ENCODE measurements around the gene FRMD4A.

FRMD4A gene

DNA sequence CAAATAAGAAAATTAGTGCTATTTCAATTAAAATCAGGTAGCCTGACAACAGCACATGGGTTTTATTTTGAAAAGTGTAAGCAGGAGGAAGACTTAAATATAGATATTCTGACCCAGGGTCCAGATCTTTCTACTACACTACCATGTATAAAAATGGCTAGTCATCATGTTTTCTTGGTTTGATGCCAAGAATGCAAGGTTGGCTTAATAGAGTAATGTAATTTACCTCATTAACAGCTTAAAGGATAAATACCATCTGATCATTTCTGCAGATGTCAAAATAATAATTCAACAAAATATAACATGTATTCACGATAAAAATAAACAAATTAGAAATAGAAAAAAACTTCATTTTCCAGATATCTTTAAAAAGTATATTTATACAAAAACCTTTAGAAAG, 39.4 kb downstream of the FRMD4A start:
- Histone ChIP-seq H3K4me1 (ENCODE audit: insufficient read depth, low read length) (no peaks in the 10 kb centered on the region), H3K36me3 (ENCODE audit: insufficient read depth, low read length) (no peaks in the 10 kb centered on the region), H3K9me3 (ENCODE audit: insufficient read depth, low read depth, low read length) (peaks cover 35% of the 10 kb centered on the region), H3K27me3 (ENCODE audit: insufficient read depth, low read length) (no peaks in the 10 kb centered on the region), H3K4me3 (ENCODE audit: low read length) (no peak overlapping the region), H3K27ac (ENCODE audit: low read depth, low read length) (no peak overlapping the region), H3K9ac (ENCODE audit: low read depth, low read length) (no peak overlapping the region)
- WGBS = no CpG with 5 or more reads among the region's 1 CpG

DNA sequence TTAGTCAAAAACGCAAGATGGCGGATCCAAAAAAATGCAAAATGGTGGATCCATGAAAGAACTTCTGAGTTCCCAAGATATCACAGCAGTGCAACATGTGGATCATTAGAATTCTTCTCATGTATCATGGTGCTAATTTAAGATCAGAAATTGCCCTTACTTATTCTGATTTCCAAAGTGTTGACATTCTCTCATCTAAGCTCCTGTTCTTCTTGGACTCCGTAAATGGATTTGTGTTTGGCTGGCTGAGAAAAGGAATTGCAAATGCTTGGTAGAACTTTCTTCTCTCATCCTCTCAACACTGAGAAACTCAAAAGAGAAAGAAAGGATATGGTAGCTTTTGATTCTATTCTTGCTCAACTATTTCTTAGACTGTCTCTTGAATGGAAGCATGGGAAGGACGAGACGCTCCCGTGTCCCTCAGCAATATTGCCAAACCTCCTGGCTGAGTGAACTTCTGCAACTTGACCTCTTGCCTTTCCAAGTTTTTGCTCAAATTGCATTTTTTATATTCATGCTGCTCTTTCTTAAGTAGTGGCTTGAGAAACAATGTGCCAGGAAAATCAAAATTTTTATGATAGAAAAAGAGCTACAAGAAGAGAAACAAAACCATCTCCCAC, 44.7 kb downstream of the FRMD4A start:
- Histone ChIP-seq H3K4me3 (ENCODE audit: low read length) (no peak overlapping the region), H3K27ac (ENCODE audit: low read depth, low read length) (no peak overlapping the region), H3K9ac (ENCODE audit: low read depth, low read length) (no peak overlapping the region), H3K9me3 (ENCODE audit: insufficient read depth, low read depth, low read length) (peaks cover 21% of the 10 kb centered on the region), H3K4me1 (ENCODE audit: insufficient read depth, low read length) (no peaks in the 10 kb centered on the region), H3K36me3 (ENCODE audit: insufficient read depth, low read length) (no peaks in the 10 kb centered on the region), H3K27me3 (ENCODE audit: insufficient read depth, low read length) (no peaks in the 10 kb centered on the region)
- 92% methylated on average over 5 of the region's 6 CpGs for WGBS

DNA sequence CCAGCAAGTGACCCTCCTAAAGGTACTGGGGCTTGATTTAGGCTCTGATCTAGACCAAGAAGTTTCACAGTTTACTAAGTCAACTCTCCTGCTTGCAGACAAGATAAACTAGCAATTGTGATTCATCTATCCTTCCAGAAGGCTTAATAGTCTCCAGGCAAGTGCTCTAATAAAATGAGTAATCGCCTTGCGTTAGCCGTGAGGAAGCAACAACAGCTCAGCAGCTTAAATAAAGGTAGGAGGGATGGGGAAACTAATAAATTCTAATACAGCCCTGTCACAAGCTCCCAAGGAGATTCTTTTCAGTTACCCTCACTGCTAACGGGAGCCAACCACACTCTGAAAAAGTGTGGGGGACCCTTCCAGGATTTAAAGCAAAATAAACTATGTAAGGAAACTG, 48.4 kb downstream of the FRMD4A start:
- H3K9me3 ChIP-seq (ENCODE audit: insufficient read depth, low read depth, low read length) = peaks cover 9% of the 10 kb centered on the region; the same call in 1 of the 2 replicates
- WGBS = 90% methylated on average over 4 of the region's 4 CpGs
- H3K9ac ChIP-seq (ENCODE audit: low read depth, low read length) = no peak overlapping the region
- no peak overlapping the region for H3K27ac ChIP-seq (ENCODE audit: low read depth, low read length)
- no peaks in the 10 kb centered on the region for H3K27me3 ChIP-seq (ENCODE audit: insufficient read depth, low read length)
- H3K36me3 ChIP-seq (ENCODE audit: insufficient read depth, low read length) = no peaks in the 10 kb centered on the region
- H3K4me3 ChIP-seq (ENCODE audit: low read length) = no peak overlapping the region
- no peaks in the 10 kb centered on the region for H3K4me1 ChIP-seq (ENCODE audit: insufficient read depth, low read length)

DNA sequence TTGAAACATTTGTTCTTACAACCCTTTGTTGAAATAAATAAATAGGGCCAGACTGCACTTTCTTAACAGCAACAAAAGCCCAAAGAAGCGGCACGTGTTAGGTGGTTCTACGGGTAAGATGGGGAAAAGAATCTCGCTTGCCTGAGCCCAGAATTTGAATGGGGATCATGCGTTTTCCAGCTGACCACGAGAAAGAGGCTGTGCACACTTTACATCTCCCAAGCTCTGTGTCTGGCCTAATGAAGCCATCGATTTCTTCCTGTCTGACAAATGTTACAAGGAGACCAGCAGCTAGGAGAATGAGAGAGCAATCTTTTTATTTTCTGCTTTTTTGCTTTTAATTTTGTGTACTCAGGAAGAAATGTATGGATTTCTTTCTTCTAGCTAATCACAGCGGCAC, 52.2 kb downstream of the FRMD4A start:
- Histone ChIP-seq H3K4me3 (ENCODE audit: low read length) (no peak overlapping the region), H3K9me3 (ENCODE audit: insufficient read depth, low read depth, low read length) (no peaks in the 10 kb centered on the region), H3K4me1 (ENCODE audit: insufficient read depth, low read length) (no peaks in the 10 kb centered on the region), H3K9ac (ENCODE audit: low read depth, low read length) (no peak overlapping the region), H3K27ac (ENCODE audit: low read depth, low read length) (no peak overlapping the region), H3K36me3 (ENCODE audit: insufficient read depth, low read length) (no peaks in the 10 kb centered on the region), H3K27me3 (ENCODE audit: insufficient read depth, low read length) (no peaks in the 10 kb centered on the region)
- WGBS = 93% methylated on average over 8 of the region's 8 CpGs

DNA sequence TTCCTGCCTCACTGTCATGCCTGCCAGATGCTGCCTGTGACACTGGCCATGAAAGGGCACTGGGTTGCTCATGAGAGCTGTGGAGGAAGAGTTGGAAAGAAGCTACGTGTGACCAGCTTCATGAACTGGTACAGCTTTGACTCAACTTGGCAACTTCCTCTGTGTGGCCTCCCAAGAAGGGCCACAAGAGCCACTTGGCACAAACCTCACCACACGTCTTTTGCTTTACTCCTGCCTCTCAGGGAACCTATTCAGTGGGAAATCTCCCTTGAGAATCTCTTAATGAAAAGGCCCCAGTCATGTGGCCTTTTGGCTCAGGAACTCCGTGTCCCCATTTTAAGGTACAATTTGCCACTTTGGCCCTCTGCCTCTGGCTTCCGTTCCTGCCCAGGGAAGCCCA, 54.5 kb downstream of the FRMD4A start:
- H3K27ac ChIP-seq (ENCODE audit: low read depth, low read length) = no peak overlapping the region
- no peak overlapping the region for H3K4me3 ChIP-seq (ENCODE audit: low read length)
- H3K9ac ChIP-seq (ENCODE audit: low read depth, low read length) = no peak overlapping the region
- H3K27me3 ChIP-seq (ENCODE audit: insufficient read depth, low read length) = no peaks in the 10 kb centered on the region
- no peaks in the 10 kb centered on the region for H3K36me3 ChIP-seq (ENCODE audit: insufficient read depth, low read length)
- no peaks in the 10 kb centered on the region for H3K9me3 ChIP-seq (ENCODE audit: insufficient read depth, low read depth, low read length)
- WGBS = 89% methylated on average over 4 of the region's 4 CpGs
- H3K4me1 ChIP-seq (ENCODE audit: insufficient read depth, low read length) = no peaks in the 10 kb centered on the region

DNA sequence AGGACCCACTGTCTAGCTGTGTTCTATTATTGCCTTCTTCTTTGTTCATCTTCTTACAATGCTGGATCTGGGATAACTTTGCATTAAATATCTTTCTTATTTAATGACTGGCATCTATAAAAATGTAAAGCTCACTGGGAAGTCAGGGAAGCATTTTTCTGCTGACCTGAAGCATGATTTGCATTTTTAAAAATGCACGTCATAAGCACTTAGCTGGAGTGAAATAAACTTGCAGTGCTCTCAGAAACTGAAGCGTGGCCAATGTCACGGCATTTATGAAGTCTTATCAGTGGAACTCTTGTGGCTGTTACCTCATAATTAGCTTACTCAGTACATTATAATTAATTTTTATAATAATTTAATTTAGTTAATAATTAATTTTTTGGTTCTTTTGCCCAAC, 59.1 kb downstream of the FRMD4A start:
- Histone ChIP-seq H3K9ac (ENCODE audit: low read depth, low read length) (no peak overlapping the region), H3K9me3 (ENCODE audit: insufficient read depth, low read depth, low read length) (peaks cover 3% of the 10 kb centered on the region; the same call in 1 of the 2 replicates), H3K4me1 (ENCODE audit: insufficient read depth, low read length) (no peaks in the 10 kb centered on the region), H3K27me3 (ENCODE audit: insufficient read depth, low read length) (no peaks in the 10 kb centered on the region), H3K27ac (ENCODE audit: low read depth, low read length) (no peak overlapping the region), H3K4me3 (ENCODE audit: low read length) (no peak overlapping the region), H3K36me3 (ENCODE audit: insufficient read depth, low read length) (no peaks in the 10 kb centered on the region)
- WGBS = 100% methylated on average over 3 of the region's 3 CpGs

DNA sequence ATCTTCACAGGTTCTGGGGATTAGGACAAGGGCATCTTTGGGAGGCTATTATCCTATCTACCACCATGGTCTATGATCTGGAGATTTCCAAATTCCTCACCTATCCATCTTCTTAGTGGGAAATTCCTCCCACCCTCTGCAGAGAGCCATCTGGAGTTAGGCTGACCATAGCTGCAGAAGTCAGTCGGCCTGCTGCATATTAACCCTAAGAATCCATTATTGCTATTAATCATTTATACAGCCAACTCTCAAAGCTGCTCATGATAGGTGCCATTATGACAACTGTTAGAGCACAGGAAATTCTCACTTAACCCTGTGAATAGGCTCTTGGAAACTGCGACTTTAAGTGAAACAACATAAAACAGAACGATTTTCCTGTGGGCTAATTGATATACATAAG, 60.4 kb downstream of the FRMD4A start:
- no peak overlapping the region for H3K4me3 ChIP-seq (ENCODE audit: low read length)
- H3K27ac ChIP-seq (ENCODE audit: low read depth, low read length) = no peak overlapping the region
- H3K9me3 ChIP-seq (ENCODE audit: insufficient read depth, low read depth, low read length) = peaks cover 3% of the 10 kb centered on the region; the same call in 1 of the 2 replicates
- no peak overlapping the region for H3K9ac ChIP-seq (ENCODE audit: low read depth, low read length)
- no peaks in the 10 kb centered on the region for H3K27me3 ChIP-seq (ENCODE audit: insufficient read depth, low read length)
- no peaks in the 10 kb centered on the region for H3K4me1 ChIP-seq (ENCODE audit: insufficient read depth, low read length)
- 93% methylated on average over 3 of the region's 3 CpGs for WGBS
- H3K36me3 ChIP-seq (ENCODE audit: insufficient read depth, low read length) = no peaks in the 10 kb centered on the region

DNA sequence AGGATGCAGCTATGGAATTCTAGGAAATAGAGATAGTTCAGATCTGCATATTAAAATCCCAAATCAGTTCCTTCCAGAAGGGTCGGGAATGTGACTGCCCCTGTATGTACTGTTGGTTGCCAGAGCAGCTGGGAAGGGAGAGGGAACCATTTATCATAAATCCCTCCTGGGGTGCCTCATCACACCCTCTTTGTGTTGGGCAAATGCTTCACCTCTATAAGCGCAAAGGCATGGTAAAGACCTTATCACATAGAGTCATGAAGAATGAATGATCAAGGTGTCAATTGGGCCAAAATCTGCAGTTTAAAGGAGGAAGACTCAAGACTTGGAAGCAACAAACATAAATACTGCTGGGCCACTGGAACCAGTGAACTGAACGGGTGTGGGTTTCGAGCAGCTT, 65.0 kb downstream of the FRMD4A start:
- H3K27ac ChIP-seq (ENCODE audit: low read depth, low read length) = no peak overlapping the region
- H3K9me3 ChIP-seq (ENCODE audit: insufficient read depth, low read depth, low read length) = peaks cover 3% of the 10 kb centered on the region; the same call in 1 of the 2 replicates
- H3K9ac ChIP-seq (ENCODE audit: low read depth, low read length) = no peak overlapping the region
- no peak overlapping the region for H3K4me3 ChIP-seq (ENCODE audit: low read length)
- peaks cover 3% of the 10 kb centered on the region; the same call in 1 of the 2 replicates for H3K4me1 ChIP-seq (ENCODE audit: insufficient read depth, low read length)
- no peaks in the 10 kb centered on the region for H3K36me3 ChIP-seq (ENCODE audit: insufficient read depth, low read length)
- 83% methylated on average over 3 of the region's 4 CpGs for WGBS
- H3K27me3 ChIP-seq (ENCODE audit: insufficient read depth, low read length) = no peaks in the 10 kb centered on the region

DNA sequence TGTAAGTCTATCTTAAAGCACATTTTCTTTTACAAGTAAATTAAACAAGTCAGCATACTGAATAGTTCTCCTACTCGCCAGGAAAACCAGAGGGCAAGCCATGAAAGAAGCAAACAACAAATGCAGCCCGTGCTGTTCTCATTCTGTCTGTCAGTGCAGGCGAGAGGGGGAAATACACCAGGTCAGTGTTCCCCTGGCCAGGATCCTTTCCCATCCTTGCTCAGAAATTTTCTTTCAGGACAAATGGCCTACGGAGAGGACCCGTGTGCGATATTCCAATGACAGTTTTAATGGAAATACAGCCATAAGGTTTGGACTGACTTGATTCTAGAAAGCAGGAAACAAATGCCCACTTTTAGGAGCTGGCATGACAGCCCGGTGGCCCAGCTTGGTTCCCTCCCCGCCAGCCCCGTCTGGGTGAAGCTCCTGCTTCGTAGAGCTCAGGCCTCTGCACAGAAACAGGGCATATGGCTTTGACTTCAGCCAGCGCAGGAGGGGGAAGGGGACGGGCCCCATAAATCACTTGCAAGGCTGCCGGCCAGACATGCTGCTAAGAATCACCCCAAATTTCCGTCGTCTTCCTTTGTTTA, 67.8 kb downstream of the FRMD4A start:
- Histone ChIP-seq H3K4me1 (ENCODE audit: insufficient read depth, low read length) (peaks cover 3% of the 10 kb centered on the region; the same call in 1 of the 2 replicates), H3K9me3 (ENCODE audit: insufficient read depth, low read depth, low read length) (0 out of 2 replicates have a peak, but pooled peaks cover 6% of the 10 kb centered on the region), H3K4me3 (ENCODE audit: low read length) (no peak overlapping the region), H3K36me3 (ENCODE audit: insufficient read depth, low read length) (no peaks in the 10 kb centered on the region), H3K9ac (ENCODE audit: low read depth, low read length) (no peak overlapping the region), H3K27me3 (ENCODE audit: insufficient read depth, low read length) (no peaks in the 10 kb centered on the region), H3K27ac (ENCODE audit: low read depth, low read length) (no peak overlapping the region)
- WGBS = 92% methylated on average over 15 of the region's 15 CpGs

DNA sequence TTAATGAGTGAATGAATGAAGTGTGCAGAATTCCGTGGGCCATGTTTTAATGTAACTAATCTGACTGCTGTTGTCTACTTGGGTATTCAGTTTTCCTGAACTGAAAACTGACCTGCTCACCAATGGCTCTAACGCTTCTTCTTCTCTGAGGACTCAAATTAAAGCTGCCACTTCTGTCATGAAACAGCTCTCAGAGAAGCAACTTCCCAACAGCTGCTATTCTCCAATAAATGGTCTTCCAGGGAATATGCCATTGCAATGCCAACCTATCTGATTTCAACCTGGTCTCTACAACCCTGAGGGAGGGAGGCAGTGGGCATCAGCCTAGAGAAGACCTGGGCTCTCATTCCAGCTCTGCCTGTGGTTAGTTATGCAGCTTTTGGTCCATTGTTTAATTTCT, 69.4 kb downstream of the FRMD4A start:
- WGBS = 88% methylated on average over 2 of the region's 2 CpGs

DNA sequence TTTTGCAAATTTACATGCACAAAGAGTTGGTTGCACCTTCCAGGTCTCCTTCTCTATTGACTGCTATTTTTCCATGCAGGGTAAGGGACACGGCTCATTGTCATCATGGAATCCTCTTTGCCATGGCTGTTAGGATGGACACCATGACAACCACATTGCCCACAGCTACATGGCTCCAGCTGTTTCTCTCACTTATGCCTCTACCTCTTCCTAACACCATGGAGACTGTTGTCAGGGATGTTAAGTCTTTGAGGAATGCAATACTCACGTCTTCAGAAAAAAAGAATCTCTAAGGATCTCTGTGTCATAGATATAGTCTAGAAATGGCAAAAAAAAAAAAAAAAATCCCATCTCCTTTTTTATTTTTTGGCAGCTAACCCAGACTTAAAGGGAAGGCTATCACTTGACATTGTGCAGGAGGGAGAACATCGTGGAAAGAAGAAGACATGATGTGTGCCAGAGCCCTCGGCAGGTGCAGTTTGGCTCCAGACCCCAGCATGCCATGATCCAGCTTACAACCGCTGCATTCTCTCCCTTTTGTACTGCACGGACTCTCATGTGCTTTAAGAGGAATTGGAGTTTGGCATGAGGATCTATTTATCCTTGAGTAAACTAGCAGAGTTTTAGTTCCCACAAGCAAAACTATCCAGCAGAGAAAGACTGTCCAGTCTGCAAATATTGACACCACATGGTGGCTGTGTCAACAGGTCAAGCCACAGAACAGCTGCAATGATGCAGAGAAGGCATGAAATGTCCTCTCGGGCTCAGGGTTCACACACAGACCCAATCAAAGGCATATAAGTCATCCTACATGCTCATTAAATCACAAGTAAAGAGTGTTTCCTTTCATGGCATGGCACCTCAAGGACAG, 70.8 kb downstream of the FRMD4A start:
- H3K9ac ChIP-seq (ENCODE audit: low read depth, low read length) = no peak overlapping the region
- H3K27me3 ChIP-seq (ENCODE audit: insufficient read depth, low read length) = no peaks in the 10 kb centered on the region
- peaks cover 3% of the 10 kb centered on the region; the same call in 1 of the 2 replicates for H3K4me1 ChIP-seq (ENCODE audit: insufficient read depth, low read length)
- H3K4me3 ChIP-seq (ENCODE audit: low read length) = no peak overlapping the region
- peak overlapping the region; percentile 15; the same call in 1 of the 2 replicates for H3K27ac ChIP-seq (ENCODE audit: low read depth, low read length)
- 89% methylated on average over 5 of the region's 7 CpGs for WGBS
- H3K36me3 ChIP-seq (ENCODE audit: insufficient read depth, low read length) = no peaks in the 10 kb centered on the region
- 0 out of 2 replicates have a peak, but pooled peaks cover 6% of the 10 kb centered on the region for H3K9me3 ChIP-seq (ENCODE audit: insufficient read depth, low read depth, low read length)

More for the DNA sequence above, 69.4 kb downstream of the FRMD4A start:
- Histone ChIP-seq H3K9me3 (ENCODE audit: insufficient read depth, low read depth, low read length) (0 out of 2 replicates have a peak, but pooled peaks cover 6% of the 10 kb centered on the region), H3K27ac (ENCODE audit: low read depth, low read length) (no peak overlapping the region), H3K4me3 (ENCODE audit: low read length) (no peak overlapping the region), H3K36me3 (ENCODE audit: insufficient read depth, low read length) (no peaks in the 10 kb centered on the region), H3K4me1 (ENCODE audit: insufficient read depth, low read length) (peaks cover 3% of the 10 kb centered on the region; the same call in 1 of the 2 replicates), H3K27me3 (ENCODE audit: insufficient read depth, low read length) (no peaks in the 10 kb centered on the region), H3K9ac (ENCODE audit: low read depth, low read length) (no peak overlapping the region)

All from HUES64 (cell line).